Colonic mucosa (tissue), 4 donors: ENCODE data around the gene TP53AIP1. TPM values are rescaled to one million over a fixed set of nuclear protein-coding genes. Genes with fewer than 3 reads are reported as not detected.

Source experiments
- DNase-seq: peaks from one replicate; pipeline ENCODE4 v3.0.0-alpha.2; 2020
- H3K27ac ChIP-seq: fragments of 200-600 bp; one replicate; pipeline ENCODE4 v1.8.0; 2021
- H3K27me3 ChIP-seq: fragments of 200-600 bp; one replicate; pipeline ENCODE4 v1.8.0; 2021
- H3K36me3 ChIP-seq: fragments of 200-600 bp; one replicate; pipeline ENCODE4 v1.8.0; 2021
- H3K4me1 ChIP-seq: fragments of 200-600 bp; one replicate; pipeline ENCODE4 v1.8.0; 2021; ENCODE audit warnings: mild to moderate bottlenecking
- H3K4me3 ChIP-seq: fragments of 200-600 bp; one replicate; pipeline ENCODE4 v1.8.0; 2021
- H3K9ac ChIP-seq, 2 donors: one replicate each; pipeline ENCODE4 v1.7.0; 2013; ENCODE audit warnings: control low read depth in 2 of 2, low read depth in 2 of 2, low read length in 2 of 2
- H3K9me3 ChIP-seq: fragments of 200-600 bp; one replicate; pipeline ENCODE4 v1.8.0; 2021
- CTCF ChIP-seq: fragments of 200-600 bp; IDR thresholded peaks from one replicate; pipeline ENCODE4 v1.8.0; 2022; ENCODE audit warnings: antibody characterized with exemption, mild to moderate bottlenecking
- intact Hi-C: fragments of 100-400 bp; cut with DNase I; formaldehyde crosslinking; loops from one replicate; pipeline ENCODE4 v1.14.1; 2022
- total RNA-seq, 2 donors: library from RNA; stranded (reverse); fragmentation: NEBNext Ultra II Directional in 1 of 2; extraction: Animal tissue kit (Norgen Biotek cat#: 25700) in 1 of 2; gene quantifications; one replicate each; pipeline ENCODE4 v1.2.1, GENCODE V29; 2021
- donor health status: healthy.
- donor health status: DM: no; HTN: no; CAD: no.
- donor health status: DM: no; HTN: no; CAD: no.

Gene TP53AIP1
- total RNA-seq, result under 1 TPM; 0.12 to 0.19 TPM

GRCh38 chr11:128942817-128943427 is at the start of gene TP53AIP1:
Gene TP53AIP1, minus strand, starts transcription at chr11:128942871. Its CDS starts 5,053 bp downstream, at chr11:128937818.
- H3K9ac ChIP-seq, result no peak within 1 kb of the TSS

GRCh38 chr11:128988242-128988970 is 45.7 kb upstream of the TP53AIP1 start:
- no peak for DNase-seq
- no peaks in the 10 kb centered on the region for H3K4me1 ChIP-seq
- H3K27ac ChIP-seq, result no peak overlapping the region
- intact Hi-C loops, result no loop called here
- H3K9me3 ChIP-seq, result no peaks in the 10 kb centered on the region
- TF ChIP-seq CTCF, result no peak
- H3K9ac ChIP-seq, result no peak overlapping the region
- H3K4me3 ChIP-seq, result no peak overlapping the region
- H3K27me3 ChIP-seq, result no peaks in the 10 kb centered on the region
- H3K36me3 ChIP-seq, result no peaks in the 10 kb centered on the region

More at GRCh38 chr11:128942817-128943427, at the start of gene TP53AIP1:
- Histone ChIP-seq H3K9me3 (no peaks in the 10 kb centered on the region), H3K4me1 (no peaks in the 10 kb centered on the region), H3K4me3 (no peak within 1 kb of the TSS), H3K36me3 (no peaks in the 10 kb centered on the region), H3K27ac (no peak within 1 kb of the TSS), H3K27me3 (no peaks in the 10 kb centered on the region)
- TF ChIP-seq CTCF, result no peak
- intact Hi-C loops, result no loop called here
- DNase-seq, result no peak

- Histone ChIP-seq H3K4me1 (no peaks in the 10 kb centered on the region), H3K27ac (no peak overlapping the region), H3K36me3 (no peaks in the 10 kb centered on the region), H3K9ac (no peak overlapping the region), H3K27me3 (no peaks in the 10 kb centered on the region), H3K4me3 (no peak overlapping the region), H3K9me3 (no peaks in the 10 kb centered on the region)
- DNase-seq, result no peak
- intact Hi-C loops, result no loop called here
- no peak for TF ChIP-seq CTCF
These were observed 43.2 kb upstream of the TP53AIP1 start for GRCh38 chr11:128985880-128986279.

- intact Hi-C loops, result no loop called here
- no peak overlapping the region for H3K4me3 ChIP-seq
- no peaks in the 10 kb centered on the region for H3K4me1 ChIP-seq
- peaks cover 4% of the 10 kb centered on the region for H3K36me3 ChIP-seq
- TF ChIP-seq CTCF, result no peak
- H3K27me3 ChIP-seq, result no peaks in the 10 kb centered on the region
- no peak overlapping the region for H3K27ac ChIP-seq
- DNase-seq, result no peak
- no peaks in the 10 kb centered on the region for H3K9me3 ChIP-seq
- H3K9ac ChIP-seq, result no peak overlapping the region
These were observed 40.4 kb upstream of the TP53AIP1 start for GRCh38 chr11:128983023-128983422.

- H3K9me3 ChIP-seq, result no peaks in the 10 kb centered on the region
- no peak overlapping the region for H3K27ac ChIP-seq
- no peak overlapping the region for H3K9ac ChIP-seq
- no peaks in the 10 kb centered on the region for H3K27me3 ChIP-seq
- H3K4me1 ChIP-seq, result no peaks in the 10 kb centered on the region
- intact Hi-C loops, result no loop called here
- no peak overlapping the region for H3K4me3 ChIP-seq
- DNase-seq, result no peak
- TF ChIP-seq CTCF, result no peak
- peaks cover 4% of the 10 kb centered on the region for H3K36me3 ChIP-seq
These were observed 38.6 kb upstream of the TP53AIP1 start for GRCh38 chr11:128981254-128981653.
